Trophoblast cell (in vitro differentiated cells and primary cell): ENCODE measurements around the gene POFUT1.

Experiments used
- DNase-seq, 2 donors: peaks; one replicate each; pipeline ENCODE4 v3.0.0-alpha.2; 2016
- H2AFZ ChIP-seq: 2 replicates; pipeline ENCODE4 v1.6.1; 2013; ENCODE audit warnings: low read length, moderate library complexity, mild to moderate bottlenecking; ENCODE audit not compliant: insufficient read depth, poor library complexity
- H2AK5ac ChIP-seq: 2 replicates; pipeline ENCODE4 v1.6.1; 2013; ENCODE audit warnings: mild to moderate bottlenecking, low read length
- H2BK120ac ChIP-seq: 2 replicates; pipeline ENCODE4 v1.6.1; 2013; ENCODE audit warnings: low read length, mild to moderate bottlenecking, moderate library complexity; ENCODE audit not compliant: insufficient read depth, poor library complexity
- H2BK12ac ChIP-seq: 2 replicates; pipeline ENCODE4 v1.6.1; 2013; ENCODE audit warnings: mild to moderate bottlenecking, low read length, moderate library complexity
- H2BK5ac ChIP-seq: 2 replicates; pipeline ENCODE4 v1.6.1; 2013; ENCODE audit warnings: low read length, low read depth, moderate library complexity, mild to moderate bottlenecking; ENCODE audit not compliant: poor library complexity
- H3K14ac ChIP-seq: 2 replicates; pipeline ENCODE4 v1.6.1; 2013; ENCODE audit warnings: mild to moderate bottlenecking, low read length
- H3K18ac ChIP-seq: 2 replicates; pipeline ENCODE4 v1.6.1; 2013; ENCODE audit warnings: mild to moderate bottlenecking, low read length
- H3K23ac ChIP-seq: 2 replicates; pipeline ENCODE4 v1.6.1; 2013; ENCODE audit warnings: low read length
- H3K27ac ChIP-seq: 2 replicates; pipeline ENCODE4 v1.5.1; 2013; ENCODE audit warnings: low read depth, mild to moderate bottlenecking, inconsistent platforms, low read length, moderate library complexity
- H3K27me3 ChIP-seq: 2 replicates; pipeline ENCODE4 v1.6.1; 2013; ENCODE audit warnings: inconsistent platforms, mild to moderate bottlenecking, low read length, moderate library complexity; ENCODE audit not compliant: insufficient read depth
- H3K36me3 ChIP-seq, 2 experiments: 1 replicate in 1 of 2; 2 replicates in 1 of 2; pipeline ENCODE4 v1.6.1; 2013; ENCODE audit warnings: low read length in 2 of 2, mild to moderate bottlenecking in 2 of 2, moderate library complexity in 1 of 2; ENCODE audit not compliant: insufficient read depth in 2 of 2, control insufficient read depth in 1 of 2
- H3K4ac ChIP-seq: 2 replicates; pipeline ENCODE4 v1.6.1; 2013; ENCODE audit warnings: low read depth, mild to moderate bottlenecking, low read length, moderate library complexity
- H3K4me1 ChIP-seq, 2 experiments: 1 replicate in 1 of 2; 2 replicates in 1 of 2; pipeline ENCODE4 v1.6.1; 2013; ENCODE audit warnings: low read length in 2 of 2, mild to moderate bottlenecking in 2 of 2, moderate library complexity in 1 of 2; ENCODE audit not compliant: insufficient read depth in 2 of 2, control insufficient read depth in 1 of 2
- H3K4me2 ChIP-seq: 2 replicates; pipeline ENCODE4 v1.6.1; 2013; ENCODE audit warnings: inconsistent platforms, mild to moderate bottlenecking, low read length, moderate library complexity
- H3K4me3 ChIP-seq: 2 replicates; pipeline ENCODE4 v1.5.1; 2013; ENCODE audit warnings: mild to moderate bottlenecking, low read depth, low read length, inconsistent platforms
- H3K79me1 ChIP-seq: one replicate; pipeline ENCODE4 v1.6.1; 2013; ENCODE audit warnings: low read length
- H3K79me2 ChIP-seq: 2 replicates; pipeline ENCODE4 v1.6.1; 2013; ENCODE audit warnings: low read length, mild to moderate bottlenecking; ENCODE audit not compliant: control insufficient read depth, insufficient read depth, poor library complexity
- H3K9ac ChIP-seq: 2 replicates; pipeline ENCODE4 v1.6.1; 2013; ENCODE audit warnings: mild to moderate bottlenecking, low read length
- H3K9me3 ChIP-seq: 2 replicates; pipeline ENCODE4 v1.6.1; 2013; ENCODE audit warnings: low read depth, mild to moderate bottlenecking, control low read depth, inconsistent platforms, low read length; ENCODE audit not compliant: insufficient read depth
- H4K12ac ChIP-seq: 2 replicates; pipeline ENCODE4 v1.6.1; 2013; ENCODE audit warnings: low read depth, mild to moderate bottlenecking, low read length, moderate library complexity
- H4K8ac ChIP-seq: 2 replicates; pipeline ENCODE4 v1.6.1; 2013; ENCODE audit warnings: low read depth, mild to moderate bottlenecking, low read length, moderate library complexity
- H4K91ac ChIP-seq: one replicate; pipeline ENCODE4 v1.6.1; 2013; ENCODE audit warnings: low read depth, mild to moderate bottlenecking, low read length, moderate library complexity
- WGBS: extraction: QIAGEN DNeasy Blood & Tissue Kit; methylation state at CpG from one replicate; pipeline ENCODE4 v1.1.7; 2013; ENCODE audit warnings: missing lambda C conversion rate; ENCODE audit not compliant: insufficient read length, insufficient coverage; ENCODE audit errors: extremely low coverage; 5-methylcytosine and 5-hydroxymethylcytosine counted together

POFUT1 gene

DNA sequence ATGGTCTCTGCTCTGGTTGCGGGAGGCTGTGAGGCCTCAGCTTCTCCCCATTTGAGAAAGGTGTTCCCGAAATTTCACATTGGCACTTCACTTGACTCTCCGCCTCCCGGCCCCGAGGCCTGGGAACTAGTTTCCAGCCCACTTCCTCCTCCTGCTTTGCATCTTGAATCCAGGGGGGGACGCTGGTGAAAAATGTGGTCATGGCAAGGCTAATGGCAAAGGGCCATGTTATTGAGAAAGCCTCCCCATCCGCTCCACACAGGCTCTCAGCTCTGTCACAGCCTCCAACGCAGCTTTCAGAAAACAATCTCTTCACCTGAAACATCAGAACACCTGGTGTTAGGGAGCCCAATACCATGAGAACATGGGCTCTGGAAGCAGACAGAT lies 5.7 kb upstream of the POFUT1 start:
- Histone ChIP-seq H2AFZ (no peak overlapping the region), H3K9me3 (no peaks in the 10 kb centered on the region), H2AK5ac (no peak overlapping the region), H3K4me1 (peaks cover 17 to 18% of the 10 kb centered on the region in 2 experiments), H3K79me1 (peaks cover 2% of the 10 kb centered on the region), H3K4me2 (no peak overlapping the region), H3K27me3 (no peaks in the 10 kb centered on the region), H2BK5ac (no peak overlapping the region), H3K79me2 (peaks cover 12% of the 10 kb centered on the region), H3K9ac (no peak overlapping the region), H3K36me3 (peaks cover 30 to 48% of the 10 kb centered on the region in 2 experiments), H4K8ac (no peak overlapping the region), H3K14ac (no peak overlapping the region), H3K27ac (no peak overlapping the region), H2BK12ac (no peak overlapping the region), H2BK120ac (no peak overlapping the region), H3K18ac (no peak overlapping the region), H4K12ac (no peak overlapping the region), H3K4ac (peak overlapping the region; percentile 12), H4K91ac (no peak overlapping the region), H3K4me3 (no peak overlapping the region), H3K23ac (no peak overlapping the region)
- DNase-seq: no peak
- no CpG with 5 or more reads among the region's 8 CpGs for WGBS

- H4K12ac ChIP-seq: no peak overlapping the region
- no peak overlapping the region for H2BK120ac ChIP-seq
- peak overlapping the region; percentile 80 for H3K4ac ChIP-seq
- no peak overlapping the region for H4K91ac ChIP-seq
- H2BK12ac ChIP-seq: no peak overlapping the region
- H3K27ac ChIP-seq: peak overlapping the region; percentile 44
- no peak overlapping the region for H3K18ac ChIP-seq
- peak; percentile 13 to 36 for DNase-seq
- H2AFZ ChIP-seq: no peak overlapping the region
- H3K4me3 ChIP-seq: no peak overlapping the region
- no peak overlapping the region for H2AK5ac ChIP-seq
- peak overlapping the region; percentile 16 for H3K4me2 ChIP-seq
- H3K23ac ChIP-seq: no peak overlapping the region
- H3K9ac ChIP-seq: no peak overlapping the region
- H2BK5ac ChIP-seq: no peak overlapping the region
- H3K79me1 ChIP-seq: peaks cover 13% of the 10 kb centered on the region
- H3K27me3 ChIP-seq: no peaks in the 10 kb centered on the region
- no CpG with 5 or more reads among the region's 11 CpGs for WGBS
- no peaks in the 10 kb centered on the region for H3K9me3 ChIP-seq
- H3K14ac ChIP-seq: no peak overlapping the region
- H3K79me2 ChIP-seq: peaks cover 22% of the 10 kb centered on the region
- peaks cover 24 to 38% of the 10 kb centered on the region in 2 experiments for H3K36me3 ChIP-seq
- H3K4me1 ChIP-seq: peaks cover 20 to 24% of the 10 kb centered on the region in 2 experiments
- no peak overlapping the region for H4K8ac ChIP-seq
Measured at GRCh38 chr20:32203356-32204204, 4.1 kb upstream of the POFUT1 start.

DNA sequence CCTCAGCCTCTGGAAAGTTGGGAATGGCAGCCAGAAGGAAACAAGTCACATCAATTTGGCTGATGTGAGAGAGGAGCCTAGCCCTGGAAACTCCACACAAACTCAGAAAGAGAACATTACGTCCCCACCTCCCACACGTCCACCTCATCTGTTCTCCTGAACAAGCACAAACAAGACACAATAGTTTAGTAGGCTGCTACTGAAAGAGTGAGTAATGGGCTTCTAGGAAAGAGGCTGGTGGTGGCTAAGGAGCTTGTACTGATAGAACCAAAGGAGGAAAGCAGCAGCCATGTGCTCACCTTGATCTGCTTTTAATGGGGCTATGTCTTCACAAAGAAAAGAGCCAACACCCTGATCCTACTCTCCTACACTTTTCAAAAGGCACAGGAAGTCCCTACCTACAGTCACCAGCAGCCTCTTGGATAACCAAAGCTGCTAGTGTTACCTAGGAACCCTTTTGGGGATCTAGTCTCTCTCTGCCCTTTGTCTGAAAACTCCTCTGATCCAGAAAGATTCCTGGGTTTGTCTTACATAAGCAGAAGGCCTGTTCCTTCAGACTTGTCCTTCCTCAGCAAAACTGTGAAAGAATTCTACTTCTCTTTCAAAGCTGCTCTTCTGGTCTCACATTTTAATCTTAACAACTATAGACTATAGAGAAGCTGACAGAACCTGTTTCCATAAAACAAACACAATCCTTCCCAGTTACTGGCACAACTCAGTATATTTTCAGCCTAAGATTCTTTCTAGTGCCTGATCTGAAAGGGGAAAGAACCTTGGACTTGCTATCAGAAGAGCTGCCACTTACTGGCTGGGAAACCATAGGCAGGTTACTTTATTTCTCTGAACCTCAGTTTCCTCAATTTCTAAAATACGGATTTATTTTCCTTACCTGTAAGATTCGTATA lies 3.2 kb upstream of the POFUT1 start:
- no peak overlapping the region for H2AK5ac ChIP-seq
- H4K91ac ChIP-seq: no peak overlapping the region
- no peak overlapping the region for H4K12ac ChIP-seq
- no peak overlapping the region for H3K18ac ChIP-seq
- no peak overlapping the region for H2BK5ac ChIP-seq
- no peaks in the 10 kb centered on the region for H3K9me3 ChIP-seq
- no peak overlapping the region for H2BK120ac ChIP-seq
- no peaks in the 10 kb centered on the region for H3K27me3 ChIP-seq
- H3K4me3 ChIP-seq: no peak overlapping the region
- peaks cover 13% of the 10 kb centered on the region for H3K79me1 ChIP-seq
- peaks cover 22% of the 10 kb centered on the region for H3K79me2 ChIP-seq
- H3K4ac ChIP-seq: peak overlapping the region; percentile 80
- no peak overlapping the region for H3K23ac ChIP-seq
- no peak overlapping the region for H2BK12ac ChIP-seq
- WGBS: no CpG with 5 or more reads among the region's 4 CpGs
- H3K14ac ChIP-seq: no peak overlapping the region
- peak overlapping the region; percentile 16 for H3K4me2 ChIP-seq
- H3K36me3 ChIP-seq: peaks cover 20 to 31% of the 10 kb centered on the region in 2 experiments
- H2AFZ ChIP-seq: no peak overlapping the region
- H3K27ac ChIP-seq: peak overlapping the region; percentile 44
- no peak overlapping the region for H3K9ac ChIP-seq
- peaks cover 22 to 24% of the 10 kb centered on the region in 2 experiments for H3K4me1 ChIP-seq
- no peak overlapping the region for H4K8ac ChIP-seq
- DNase-seq: no peak

DNA sequence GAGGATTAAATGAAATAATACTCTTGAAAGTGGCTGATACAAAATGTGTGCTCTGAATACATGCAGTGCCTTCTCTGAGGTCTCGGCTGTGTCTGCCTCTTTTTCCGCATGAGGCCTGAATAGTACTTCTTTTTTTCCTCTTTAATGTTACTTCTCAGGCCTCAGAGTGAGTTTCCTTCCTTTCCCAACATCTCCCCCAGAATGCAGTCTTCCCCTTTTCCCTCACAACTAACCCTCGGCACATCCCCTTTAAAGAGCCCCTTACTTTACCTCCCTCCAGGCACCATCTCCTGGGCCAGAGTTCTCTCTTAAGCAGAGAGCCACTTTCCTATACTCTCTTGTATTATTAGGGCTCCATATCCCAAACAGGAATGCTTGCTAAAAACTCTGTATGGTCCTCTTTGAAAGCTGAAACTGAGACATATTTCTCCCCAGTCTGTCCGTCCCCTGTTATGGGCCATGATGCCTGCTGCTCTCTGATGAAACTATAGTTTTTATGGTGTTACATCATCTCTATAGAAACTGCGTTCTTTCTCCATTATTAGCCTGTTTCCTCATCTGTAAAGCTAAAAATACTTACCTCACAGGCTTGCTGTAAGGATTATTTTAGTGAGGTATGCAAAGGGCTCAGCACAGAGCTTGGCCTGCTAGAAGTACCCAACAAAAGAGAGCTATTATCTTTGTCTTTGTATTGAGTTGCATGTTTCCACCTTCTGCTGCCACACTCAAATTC lies 2.4 kb upstream of the POFUT1 start:
- no peak overlapping the region for H3K4me3 ChIP-seq
- H3K9ac ChIP-seq: no peak overlapping the region
- H3K14ac ChIP-seq: no peak overlapping the region
- H3K4me2 ChIP-seq: no peak overlapping the region
- WGBS: no CpG with 5 or more reads among the region's 5 CpGs
- no peak overlapping the region for H3K18ac ChIP-seq
- no peak overlapping the region for H3K23ac ChIP-seq
- no peak overlapping the region for H4K8ac ChIP-seq
- no peak overlapping the region for H4K12ac ChIP-seq
- no peak overlapping the region for H3K27ac ChIP-seq
- no peak overlapping the region for H2BK120ac ChIP-seq
- peaks cover 13% of the 10 kb centered on the region for H3K79me1 ChIP-seq
- peak overlapping the region; percentile 38 for H3K4ac ChIP-seq
- no peak overlapping the region for H2AFZ ChIP-seq
- H3K4me1 ChIP-seq: peaks cover 22 to 24% of the 10 kb centered on the region in 2 experiments
- H3K79me2 ChIP-seq: peaks cover 22% of the 10 kb centered on the region
- no peaks in the 10 kb centered on the region for H3K9me3 ChIP-seq
- no peaks in the 10 kb centered on the region for H3K27me3 ChIP-seq
- H2BK12ac ChIP-seq: no peak overlapping the region
- peaks cover 23 to 32% of the 10 kb centered on the region in 2 experiments for H3K36me3 ChIP-seq
- H2AK5ac ChIP-seq: no peak overlapping the region
- peak in 1 of 2 donors; percentile 30 for DNase-seq
- no peak overlapping the region for H4K91ac ChIP-seq
- H2BK5ac ChIP-seq: no peak overlapping the region
